Endothelial cell of hepatic sinusoid (primary cell): ENCODE data around the gene ACSM3.
"Not testable (repeated sequence)": the region's sequence is repeated elsewhere in the genome, so short reads cannot be mapped to it uniquely, and the experiment has no call there.

Experiments used
- in situ Hi-C: cut with HindIII; loops from 2 replicates; pipeline ENCODE4 v1.10.0; 2017; ENCODE audit warnings: low sequenced_read_pairs

Gene ACSM3, protein sequence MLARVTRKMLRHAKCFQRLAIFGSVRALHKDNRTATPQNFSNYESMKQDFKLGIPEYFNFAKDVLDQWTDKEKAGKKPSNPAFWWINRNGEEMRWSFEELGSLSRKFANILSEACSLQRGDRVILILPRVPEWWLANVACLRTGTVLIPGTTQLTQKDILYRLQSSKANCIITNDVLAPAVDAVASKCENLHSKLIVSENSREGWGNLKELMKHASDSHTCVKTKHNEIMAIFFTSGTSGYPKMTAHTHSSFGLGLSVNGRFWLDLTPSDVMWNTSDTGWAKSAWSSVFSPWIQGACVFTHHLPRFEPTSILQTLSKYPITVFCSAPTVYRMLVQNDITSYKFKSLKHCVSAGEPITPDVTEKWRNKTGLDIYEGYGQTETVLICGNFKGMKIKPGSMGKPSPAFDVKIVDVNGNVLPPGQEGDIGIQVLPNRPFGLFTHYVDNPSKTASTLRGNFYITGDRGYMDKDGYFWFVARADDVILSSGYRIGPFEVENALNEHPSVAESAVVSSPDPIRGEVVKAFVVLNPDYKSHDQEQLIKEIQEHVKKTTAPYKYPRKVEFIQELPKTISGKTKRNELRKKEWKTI

GRCh38 chr16:20763461-20764232 is at the start of gene ACSM3:
Gene ACSM3, plus strand, starts transcription at chr16:20764014. Its CDS starts 6,021 bp downstream, at chr16:20770035.
- in situ Hi-C loops = no loop called here

- in situ Hi-C loops = not testable (repeated sequence)
Measured at GRCh38 chr16:20717718-20718117, 46.1 kb upstream of the ACSM3 start.

GRCh38 chr16:20720251-20720650 is 43.6 kb upstream of the ACSM3 start:
- in situ Hi-C loops = no loop called here

DNA sequence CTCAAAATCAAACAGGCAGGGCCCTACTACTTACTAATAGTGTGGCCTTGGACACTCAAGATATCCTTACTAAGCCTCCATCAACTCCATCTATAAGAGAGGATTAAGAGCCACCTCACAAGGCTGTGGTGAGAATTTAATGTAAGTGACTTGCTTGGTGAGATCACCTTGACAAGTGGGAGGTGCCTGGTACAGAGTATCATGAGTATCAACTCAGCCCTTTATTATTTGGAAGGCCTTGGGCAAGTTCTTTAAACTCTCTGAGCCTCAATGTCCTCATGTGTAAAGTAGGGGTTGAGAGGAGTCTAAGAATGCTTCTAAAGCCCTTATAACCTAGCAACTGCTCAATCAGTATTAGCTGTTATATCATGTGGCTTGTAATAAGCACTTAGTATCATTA is 37.2 kb upstream of the ACSM3 start:
- in situ Hi-C loops = no loop called here

GRCh38 chr16:20727181-20727580 is 36.6 kb upstream of the ACSM3 start:
- in situ Hi-C loops = no loop called here

DNA sequence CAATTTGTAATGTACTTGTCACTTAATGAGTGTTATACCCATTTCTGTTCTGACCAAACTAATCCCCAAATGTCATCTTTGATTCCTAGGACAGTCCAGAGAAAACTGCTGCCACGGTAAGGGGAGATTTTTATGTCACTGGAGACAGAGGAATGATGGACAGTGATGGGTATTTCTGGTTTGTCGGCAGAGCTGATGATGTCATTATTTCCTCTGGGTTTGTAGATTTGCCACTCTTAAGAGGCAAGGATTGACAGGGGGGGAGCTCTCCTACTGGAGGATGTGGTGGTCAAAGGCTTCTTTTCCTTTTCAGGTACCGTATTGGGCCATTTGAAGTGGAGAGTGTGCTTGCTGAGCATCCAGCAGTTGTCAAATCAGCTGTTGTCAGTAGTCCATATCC is 34.7 kb upstream of the ACSM3 start:
- in situ Hi-C loops = no loop called here

GRCh38 chr16:20734056-20734455 is 29.8 kb upstream of the ACSM3 start:
- in situ Hi-C loops = no loop called here

- in situ Hi-C loops = no loop called here
Measured at GRCh38 chr16:20734782-20735181, 29.0 kb upstream of the ACSM3 start.

DNA sequence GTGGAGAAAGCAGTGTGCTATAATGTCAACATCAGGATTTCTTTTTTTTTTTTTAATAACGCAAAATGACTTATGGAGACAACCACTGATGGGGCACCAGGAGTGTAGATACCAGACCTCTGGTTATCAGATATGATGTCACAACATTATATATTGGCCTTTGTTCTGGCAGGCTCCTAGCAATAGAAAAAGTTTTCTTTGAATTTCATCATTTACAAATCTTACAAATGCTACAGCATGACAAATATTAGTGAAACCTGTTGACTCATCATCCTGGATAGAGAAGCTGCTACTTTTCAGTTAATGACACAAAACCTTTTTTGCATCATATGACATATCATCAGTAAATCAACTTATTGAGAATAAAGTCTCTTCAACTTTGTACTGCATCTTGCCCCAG is 28.3 kb upstream of the ACSM3 start:
- in situ Hi-C loops = no loop called here

GRCh38 chr16:20740007-20740883 is 23.6 kb upstream of the ACSM3 start:
- in situ Hi-C loops = no loop called here

DNA sequence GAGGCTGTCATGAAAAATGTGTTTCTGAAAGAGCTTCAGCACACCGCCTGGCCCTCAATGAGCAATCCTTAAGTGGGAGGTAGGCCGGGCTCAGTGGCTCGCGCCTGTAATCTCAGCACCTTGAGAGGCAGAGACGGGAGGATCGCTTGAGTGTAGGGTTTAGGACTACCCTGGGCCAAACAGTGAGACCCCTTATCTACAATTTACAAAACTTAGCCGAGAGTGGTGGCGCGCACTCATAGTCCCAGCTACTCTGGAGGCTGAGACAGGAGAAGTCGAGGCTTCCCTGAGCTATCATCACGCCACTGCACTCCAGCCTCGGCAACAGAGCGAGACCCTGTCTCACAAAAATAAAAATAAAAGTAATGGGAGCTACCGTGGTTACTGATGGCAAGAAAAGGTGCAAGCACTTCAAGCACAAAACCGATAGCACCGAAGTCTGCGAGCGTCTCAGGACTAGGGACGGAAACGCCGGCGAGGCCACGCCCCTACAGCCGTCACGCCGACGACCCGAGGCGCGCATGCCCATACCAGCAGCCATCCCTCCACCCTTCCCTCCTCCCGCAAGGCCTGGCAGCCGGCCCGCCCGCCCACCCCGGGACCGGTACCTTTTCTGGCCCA is 22.8 kb upstream of the ACSM3 start:
- in situ Hi-C loops = no loop called here

- in situ Hi-C loops = no loop called here
Measured at GRCh38 chr16:20741554-20742285, 22.1 kb upstream of the ACSM3 start, which contains the start of gene THUMPD1. Gene THUMPD1, minus strand, starts transcription at chr16:20741818. Its CDS starts 79 bp downstream, at chr16:20741739.

DNA sequence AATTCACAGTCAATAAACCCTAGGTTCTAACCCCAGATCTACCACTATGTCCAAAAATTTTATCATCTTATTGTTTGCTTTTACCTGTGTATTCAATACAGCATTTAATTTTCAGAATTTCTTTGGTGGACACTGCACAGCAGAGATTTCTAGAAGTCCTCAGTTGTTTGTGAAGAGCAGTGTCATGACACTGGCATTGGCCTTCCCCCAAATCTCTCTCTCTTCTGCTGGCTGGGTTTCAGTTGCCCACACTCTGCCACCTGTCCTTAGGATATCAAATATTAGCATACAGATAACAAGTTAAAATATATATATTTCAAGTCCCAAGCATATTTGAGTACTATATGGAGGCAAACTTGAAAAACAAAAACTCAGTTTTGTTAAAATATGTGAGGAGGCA is 20.2 kb upstream of the ACSM3 start:
- in situ Hi-C loops = no loop called here

GRCh38 chr16:20744922-20745440 is 18.8 kb upstream of the ACSM3 start:
- in situ Hi-C loops = no loop called here

DNA sequence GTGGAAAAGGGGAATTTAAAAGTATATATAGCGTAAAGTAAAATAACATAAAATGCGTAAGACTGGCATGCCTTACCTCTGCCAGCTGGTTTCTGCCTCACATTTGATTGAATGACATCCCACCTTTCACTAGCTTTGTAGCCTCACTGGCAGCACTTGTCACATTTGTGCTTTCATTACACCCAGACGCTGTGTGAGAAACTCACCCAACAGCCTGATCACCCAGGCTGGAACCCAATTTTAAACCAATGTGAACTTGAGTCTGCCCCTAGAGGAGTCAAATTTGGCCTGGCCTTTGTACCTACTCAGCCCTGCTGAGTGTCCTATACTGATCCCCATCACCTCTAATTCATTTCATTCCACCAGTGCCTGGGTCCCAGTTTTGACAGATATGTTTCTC is 17.4 kb upstream of the ACSM3 start:
- in situ Hi-C loops = no loop called here

GRCh38 chr16:20747030-20747816 is 16.6 kb upstream of the ACSM3 start:
- in situ Hi-C loops = no loop called here

- in situ Hi-C loops = no loop called here
Measured at GRCh38 chr16:20749474-20749873, 14.3 kb upstream of the ACSM3 start.

GRCh38 chr16:20750558-20750957 is 13.3 kb upstream of the ACSM3 start:
- in situ Hi-C loops = no loop called here

DNA sequence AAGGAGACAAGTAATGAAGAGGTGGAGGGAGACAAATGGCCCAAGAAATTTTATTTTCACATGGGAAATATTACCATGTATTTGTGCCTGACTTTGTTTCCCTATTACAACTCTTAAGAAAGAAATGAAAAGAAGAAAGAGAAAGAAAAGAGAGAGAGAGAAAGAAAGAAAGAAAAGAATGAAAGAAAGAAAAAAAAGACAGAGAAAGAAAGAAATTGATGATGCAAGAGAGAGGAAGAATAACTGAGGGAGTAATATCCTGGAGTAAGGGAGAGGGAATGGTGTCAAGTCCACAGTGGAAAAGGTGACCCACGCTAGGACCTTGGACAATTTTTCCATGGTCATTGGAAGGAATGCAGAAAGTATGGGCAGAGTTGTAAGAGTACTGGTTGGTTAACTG is 10.1 kb upstream of the ACSM3 start:
- in situ Hi-C loops = no loop called here
